ENCODE results near the gene INSL3.
A peak's percentile ranks its signal among the peaks of the same experiment; 100 is the strongest.

The INSL3 gene

GRCh38 chr19:17860331-17860992, 39.1 kb upstream of the INSL3 start:
- no peak for TF ChIP-seq CTCF (IDR thresholded peaks at IDR 0.05; ENCODE audit: insufficient read depth, low read length, missing control alignments)
- peak overlapping the region; percentile 92 for H3K4me3 ChIP-seq (ENCODE audit: low read depth, low read length)
- DNase-seq (ENCODE audit: low read depth, low spot score) = no peak
- CTCF ChIA-PET = interaction anchor here (1.0 to 5.1 kb wide), 8 partner anchors 8 to 135 kb away, joined by 4 to 73 read pairs (median 8); partner anchors contain the start of genes CCDC124 and SLC5A5
- POLR2A ChIA-PET = interaction anchor here (1.3 to 1.8 kb wide), 4 partner anchors 9 to 72 kb away, joined by 4 to 16 read pairs (median 10); partner anchors contain the start of genes CCDC124 and JAK3

- DNase-seq (ENCODE audit: low read depth, low spot score) = peak; percentile 98
- TF ChIP-seq CTCF (IDR thresholded peaks at IDR 0.05; ENCODE audit: insufficient read depth, low read length, missing control alignments) = peak; percentile 91
- peak within 1 kb of the TSS; percentile 92 for H3K4me3 ChIP-seq (ENCODE audit: low read depth, low read length)
- POLR2A ChIA-PET = interaction anchor here (0.6 to 1.8 kb wide), 16 partner anchors 9 to 570 kb away, joined by 3 to 16 read pairs (median 4); partner anchors contain the start of genes ARRDC2, CCDC124, JAK3 and MVB12A
- CTCF ChIA-PET = interaction anchor here (0.6 to 5.1 kb wide), 25 partner anchors 9 to 1630 kb away, joined by 3 to 73 read pairs (median 4); partner anchors contain the start of genes CCDC124, JAK3 and SLC5A5
Measured at GRCh38 chr19:17859533-17860330, 38.4 kb upstream of the INSL3 start, which contains the start of gene RPL18A. TSS of gene RPL18A (plus strand) at chr19:17859910. CDS start at chr19:17859957, 47 bp downstream.

- DNase-seq (ENCODE audit: low read depth, low spot score) = no peak
- POLR2A ChIA-PET = no interaction called here
- no peak overlapping the region for H3K4me3 ChIP-seq (ENCODE audit: low read depth, low read length)
- peak; percentile 96 for TF ChIP-seq CTCF (IDR thresholded peaks at IDR 0.05; ENCODE audit: insufficient read depth, low read length, missing control alignments)
- CTCF ChIA-PET = interaction anchor here (0.8 to 3.1 kb wide), 28 partner anchors 7 to 595 kb away, joined by 3 to 13 read pairs (median 4); partner anchors contain the start of genes CCDC194, JAK3, SLC5A5 and TMEM221
Measured at GRCh38 chr19:17855280-17856152, 34.2 kb upstream of the INSL3 start.

- ChIA-PET POLR2A (interaction anchor here (0.7 kb wide), 1 partner anchor 506 kb away, joined by 4 read pairs; no protein-coding TSS in a partner anchor), CTCF (interaction anchor here (1.2 to 3.1 kb wide), 9 partner anchors 79 to 459 kb away, joined by 3 to 13 read pairs (median 7); partner anchors contain the start of genes CCDC124 and CCDC194)
- DNase-seq (ENCODE audit: low read depth, low spot score) = no peak
- H3K4me3 ChIP-seq (ENCODE audit: low read depth, low read length) = no peak overlapping the region
- no peak for TF ChIP-seq CTCF (IDR thresholded peaks at IDR 0.05; ENCODE audit: insufficient read depth, low read length, missing control alignments)
Measured at GRCh38 chr19:17854061-17854460, 32.7 kb upstream of the INSL3 start.

- ChIA-PET CTCF (interaction anchor here (1.1 to 3.1 kb wide), 4 partner anchors 8 to 66 kb away, joined by 4 to 33 read pairs (median 12); partner anchors contain the start of gene RPL18A), POLR2A (interaction anchor here (2.6 kb wide), 1 partner anchor 11 kb away, joined by 10 read pairs; the partner anchor contains the start of gene RPL18A)
- no peak for DNase-seq (ENCODE audit: low read depth, low spot score)
- no peak overlapping the region for H3K4me3 ChIP-seq (ENCODE audit: low read depth, low read length)
- no peak for TF ChIP-seq CTCF (IDR thresholded peaks at IDR 0.05; ENCODE audit: insufficient read depth, low read length, missing control alignments)
Measured at GRCh38 chr19:17848595-17849292, 27.4 kb upstream of the INSL3 start.

All from AG04449 (cell line).